SH-SY5Y (cell line): ENCODE data around the gene ATP6V1A.

Experiments used
- GATA2 ChIP-seq: IDR thresholded peaks from 2 replicates; pipeline ENCODE4 v1.6.1; 2011; ENCODE audit warnings: mild to moderate bottlenecking, low read depth, low read length
- GATA3 ChIP-seq: IDR thresholded peaks from 2 replicates; pipeline ENCODE4 v1.6.1; 2011; ENCODE audit warnings: low read depth, mild to moderate bottlenecking, low read length, moderate library complexity

Gene ATP6V1A

GRCh38 chr3:113741620-113742019 is 5.2 kb upstream of the ATP6V1A start:
- TF ChIP-seq GATA3 = no peak
- no peak for TF ChIP-seq GATA2

DNA sequence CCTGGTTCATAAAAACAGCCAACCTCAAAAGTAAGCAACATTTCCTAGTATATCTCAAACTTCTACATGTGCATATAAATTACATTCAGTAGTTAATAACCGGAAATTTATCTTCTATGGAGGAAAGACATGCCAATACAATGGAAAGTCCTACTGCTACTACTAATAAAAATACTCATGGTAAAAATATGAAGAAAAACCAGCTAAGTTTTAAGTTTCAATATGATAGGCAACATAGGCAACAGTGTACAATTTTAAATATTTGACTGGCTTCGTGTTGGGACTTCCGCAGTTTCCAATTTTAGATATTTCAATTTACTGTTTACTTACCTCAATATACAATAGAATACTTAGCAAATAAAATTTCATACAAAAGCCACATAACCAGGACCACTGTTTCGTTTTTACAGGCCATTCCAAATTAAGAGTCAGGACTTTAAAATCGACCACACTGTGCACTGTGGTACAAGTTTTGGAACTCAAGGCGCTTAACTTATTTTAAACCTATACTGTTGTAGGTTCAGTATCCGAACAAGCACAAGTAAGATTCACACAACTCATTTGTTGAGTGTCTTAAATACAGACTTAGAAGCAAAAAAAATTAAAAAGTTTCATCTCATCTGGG is 3.7 kb upstream of the ATP6V1A start:
- TF ChIP-seq GATA2 (no peak), GATA3 (no peak)

DNA sequence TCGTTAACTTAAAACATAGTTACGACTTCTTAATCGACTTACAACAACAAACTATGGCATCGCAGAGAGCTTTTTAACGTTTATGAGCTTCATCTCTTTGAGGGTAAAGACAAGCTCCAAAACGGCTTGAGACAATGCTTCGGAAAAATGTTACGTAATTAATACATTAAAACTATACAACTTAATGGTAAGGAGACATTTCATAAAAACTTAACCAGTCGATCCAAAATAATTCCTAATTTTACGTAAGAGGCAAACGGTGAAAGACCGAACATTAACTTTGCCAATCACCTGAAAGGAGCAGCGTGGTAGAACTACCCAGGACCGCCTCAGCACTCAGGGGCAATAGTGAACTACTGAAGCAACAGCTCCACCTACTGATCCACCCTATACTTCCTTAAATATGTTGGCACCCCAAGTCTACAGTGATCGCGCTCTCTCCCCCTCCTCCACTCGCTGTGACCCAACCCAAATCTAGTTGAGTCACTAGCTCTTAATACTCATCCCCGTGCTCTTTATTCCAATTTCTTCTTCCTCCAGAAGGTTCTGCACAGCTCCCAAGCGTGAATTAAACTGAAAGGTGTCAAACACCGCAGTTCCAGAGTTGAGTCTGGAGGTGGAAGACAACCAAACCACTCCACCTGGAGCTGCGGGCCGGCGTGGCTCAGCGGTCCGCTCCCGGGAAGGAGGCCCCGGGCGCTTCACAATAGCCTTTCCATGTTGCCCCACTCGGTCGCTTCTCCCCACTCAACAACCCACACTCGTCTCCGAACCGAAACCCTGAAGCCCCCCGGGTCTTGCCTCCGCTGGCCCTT is 1.7 kb upstream of the ATP6V1A start:
- no peak for TF ChIP-seq GATA2

- TF ChIP-seq GATA2 (no peak), GATA3 (no peak)
Observed at GRCh38 chr3:113745756-113746547, 883 bp upstream of the ATP6V1A start, which contains the start of gene NAA50. NAA50 (minus strand) TSS chr3:113746249; CDS start chr3:113745949, 300 bp downstream.

GRCh38 chr3:113747283-113748046 is 630 bp downstream of the ATP6V1A start:
- no peak for TF ChIP-seq GATA3

DNA sequence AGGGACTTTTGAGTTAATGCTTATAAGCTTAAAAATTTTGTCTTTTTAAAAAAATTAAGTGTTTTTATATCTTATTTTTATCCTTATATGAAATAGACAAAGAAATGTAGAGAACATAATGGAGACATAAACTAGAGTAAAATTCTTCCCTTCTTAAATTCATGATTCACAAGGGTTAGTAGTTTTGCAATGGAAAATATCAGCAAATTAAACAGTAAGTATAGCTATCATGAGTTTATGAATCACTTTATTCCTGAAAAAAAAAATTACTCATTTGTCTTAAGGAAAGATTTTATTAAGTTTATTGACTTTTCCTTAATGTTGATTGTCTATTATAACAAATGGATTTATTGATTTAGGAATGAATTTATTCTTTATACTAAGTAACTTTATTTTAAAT is 4.3 kb downstream of the ATP6V1A start:
- TF ChIP-seq GATA3 (no peak), GATA2 (no peak)

GRCh38 chr3:113753376-113753985 is 6.6 kb downstream of the ATP6V1A start:
- TF ChIP-seq GATA3 = no peak
- TF ChIP-seq GATA2 = no peak

DNA sequence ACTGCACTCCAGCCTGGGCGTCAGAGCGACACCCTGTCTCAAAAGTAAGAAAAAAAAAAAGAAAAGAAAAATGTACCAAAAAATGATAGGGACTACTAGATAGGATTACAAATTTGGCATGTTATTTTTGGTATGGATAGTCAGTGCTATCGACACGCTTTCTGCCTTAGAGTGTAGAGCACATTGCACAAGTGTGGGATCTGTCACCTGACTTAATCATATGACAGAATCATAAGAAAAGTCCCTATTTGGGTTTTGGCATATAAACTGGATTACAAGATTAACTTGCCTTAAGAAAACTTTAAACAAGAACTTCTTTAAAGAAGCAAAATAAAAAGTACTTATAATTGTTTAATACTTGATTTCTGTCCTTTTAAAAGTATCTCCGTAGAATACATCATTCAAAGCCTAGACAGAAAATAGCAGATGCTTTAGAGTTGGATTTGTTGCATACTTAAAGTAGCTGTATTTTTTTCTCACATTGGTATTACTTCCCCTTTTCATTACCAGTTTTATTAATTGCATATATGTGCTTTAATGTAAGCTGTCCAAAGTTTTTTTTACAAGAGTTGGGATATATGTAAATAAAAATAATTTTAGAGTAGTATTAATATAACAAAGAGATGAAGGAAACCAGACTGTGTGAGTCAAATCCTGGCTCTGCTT is 7.8 kb downstream of the ATP6V1A start:
- no peak for TF ChIP-seq GATA2
- no peak for TF ChIP-seq GATA3

DNA sequence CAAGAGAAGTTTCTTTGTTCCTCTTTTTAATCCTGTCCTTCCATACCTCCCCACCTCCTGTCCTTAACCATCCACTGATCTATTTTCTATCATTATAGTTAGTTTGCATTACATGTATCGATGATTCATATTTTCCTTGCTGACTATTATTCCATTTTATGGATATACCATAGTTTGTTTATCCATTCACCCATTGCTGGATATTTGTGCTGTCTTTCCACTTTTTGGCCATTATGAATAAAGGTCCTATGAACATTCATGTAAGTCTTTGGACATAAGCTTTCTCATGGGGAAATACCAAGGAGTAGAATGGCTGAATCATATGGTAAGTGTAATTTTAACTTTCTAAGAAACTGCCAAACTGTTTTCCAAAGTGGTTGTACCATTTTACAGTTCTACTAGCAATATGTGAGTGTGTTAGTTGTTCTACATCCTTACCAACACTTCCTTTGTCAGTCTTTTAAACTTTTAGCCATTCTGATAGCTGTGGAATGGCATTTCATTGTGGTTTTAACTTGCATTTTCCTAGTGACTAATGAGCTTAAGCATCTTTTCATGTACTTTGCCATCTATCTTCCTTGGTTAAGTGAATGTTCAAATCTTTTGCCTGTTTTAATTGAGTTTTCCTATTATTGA is 11.7 kb downstream of the ATP6V1A start:
- no peak for TF ChIP-seq GATA3
- TF ChIP-seq GATA2 = no peak

- TF ChIP-seq GATA3 (no peak), GATA2 (no peak)
Observed at GRCh38 chr3:113764698-113765097, 17.9 kb downstream of the ATP6V1A start.

DNA sequence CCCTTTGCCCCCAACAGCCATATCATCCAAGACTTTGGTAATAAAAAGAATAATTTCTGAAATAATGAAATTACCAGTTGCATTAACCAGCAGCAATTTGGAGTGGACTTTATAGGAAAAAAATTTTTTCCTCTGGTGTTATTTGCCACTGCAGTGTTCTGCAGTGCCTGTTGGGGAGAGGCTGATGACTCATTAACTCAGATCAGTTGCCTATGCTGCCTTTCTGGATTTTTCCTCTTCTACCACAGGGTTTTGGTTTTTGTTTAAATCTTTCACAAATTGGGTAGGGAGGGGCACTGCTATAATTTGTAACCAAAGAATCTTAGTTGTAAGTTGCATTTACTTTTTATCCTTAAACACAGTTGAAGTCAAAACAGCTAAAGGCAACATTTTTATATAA is 22.7 kb downstream of the ATP6V1A start:
- TF ChIP-seq GATA2 = no peak
- no peak for TF ChIP-seq GATA3

DNA sequence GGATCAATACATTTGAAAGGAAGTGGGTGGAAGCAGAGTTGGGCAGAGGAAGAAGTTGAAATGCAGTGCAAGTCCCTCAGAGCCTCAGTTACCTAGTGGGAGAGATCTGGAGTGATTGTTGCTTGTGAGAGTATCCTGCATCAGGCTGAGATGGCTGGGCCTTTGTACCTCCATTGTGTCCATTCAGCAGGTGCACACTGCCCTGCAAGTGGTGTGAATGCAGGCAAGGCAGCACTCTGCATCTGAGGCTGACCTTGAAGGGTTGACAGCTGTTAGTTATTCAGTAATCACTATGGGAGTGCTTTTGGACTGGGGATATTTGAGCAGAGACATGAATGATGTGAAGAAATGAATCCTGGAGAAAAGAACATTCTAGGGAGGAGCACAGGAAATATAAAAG is 25.2 kb downstream of the ATP6V1A start:
- TF ChIP-seq GATA3 (no peak), GATA2 (no peak)

GRCh38 chr3:113773381-113773780 is 26.5 kb downstream of the ATP6V1A start:
- TF ChIP-seq GATA3 (no peak), GATA2 (no peak)
